Raji (cell line): ENCODE measurements around the gene ZBTB42.
A peak's percentile ranks its signal among the peaks of the same experiment; 100 is the strongest.

Experiments
- POLR2A ChIP-seq: IDR thresholded peaks from 2 replicates; pipeline ENCODE4 v1.6.1; 2011; ENCODE audit warnings: low read depth, low read length, control low read depth; ENCODE audit not compliant: insufficient read depth

Gene ZBTB42

GRCh38 chr14:104822821-104823615 lies 22.1 kb downstream of the ZBTB42 start:
- TF ChIP-seq POLR2A: no peak

DNA sequence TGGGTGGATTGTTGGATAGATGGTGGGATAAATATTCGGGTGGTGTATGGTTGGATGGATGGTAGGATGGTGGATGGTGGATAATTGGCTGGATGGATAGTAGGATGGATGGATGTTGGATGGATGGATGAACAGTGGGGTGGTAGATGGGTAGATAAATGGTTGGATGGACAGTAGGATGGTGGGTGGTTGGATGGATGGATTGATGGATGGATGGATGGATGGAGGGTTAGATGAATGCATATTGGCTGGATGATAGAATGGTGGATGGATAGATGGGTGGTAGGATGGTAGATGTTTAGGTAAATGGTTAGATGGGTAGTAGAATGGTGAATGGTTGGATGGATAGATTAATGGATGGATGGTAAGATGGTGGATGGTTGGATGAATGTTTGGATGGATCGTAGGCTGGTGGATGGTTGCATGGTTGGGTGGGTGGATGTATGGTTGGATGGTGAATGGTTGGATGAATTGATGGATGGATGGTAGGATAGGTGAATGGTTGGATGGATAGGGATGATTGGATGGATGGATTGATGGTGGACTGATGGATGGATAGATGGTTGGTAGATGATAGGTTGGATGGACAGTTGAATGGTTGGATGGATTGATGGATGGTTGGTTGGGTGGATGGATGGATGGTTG lies 23.6 kb downstream of the ZBTB42 start:
- TF ChIP-seq POLR2A: no peak

DNA sequence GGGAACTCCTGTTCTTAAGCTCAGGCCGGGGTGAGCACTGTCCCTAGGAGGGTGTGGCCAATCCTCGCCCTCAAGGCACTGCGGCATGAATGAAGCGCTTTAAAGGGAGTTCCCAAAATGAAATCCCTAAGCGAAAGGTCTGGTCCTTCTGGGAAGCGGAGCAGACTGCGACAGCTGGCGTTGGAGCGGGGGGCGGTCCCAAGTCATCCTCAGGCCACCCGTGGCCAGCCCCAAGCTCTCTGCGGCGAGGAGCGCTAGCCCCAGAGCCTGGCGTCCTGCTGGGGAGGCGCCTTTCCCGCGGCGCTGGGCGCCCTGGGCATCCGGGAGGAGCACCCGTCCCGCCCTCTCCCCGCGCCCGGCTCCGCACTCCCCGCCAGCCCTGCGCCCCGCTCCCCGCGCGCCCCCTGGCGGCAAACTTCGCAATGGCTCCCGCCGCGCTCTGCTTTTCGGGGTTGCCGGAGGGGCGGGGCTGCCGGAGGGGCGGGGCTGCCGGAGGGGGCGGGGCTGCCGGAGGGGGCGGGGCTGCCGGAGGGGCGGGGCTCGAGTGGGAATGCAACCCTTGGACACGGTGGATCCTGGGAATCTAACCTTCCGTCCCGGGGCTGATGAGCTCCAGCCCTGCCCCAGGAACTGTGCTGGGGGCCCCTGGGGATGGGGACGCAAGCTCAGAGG lies 25.4 kb downstream of the ZBTB42 start:
- 0 out of 2 replicates have a peak, but pooled peaks have one; percentile 8 for TF ChIP-seq POLR2A

DNA sequence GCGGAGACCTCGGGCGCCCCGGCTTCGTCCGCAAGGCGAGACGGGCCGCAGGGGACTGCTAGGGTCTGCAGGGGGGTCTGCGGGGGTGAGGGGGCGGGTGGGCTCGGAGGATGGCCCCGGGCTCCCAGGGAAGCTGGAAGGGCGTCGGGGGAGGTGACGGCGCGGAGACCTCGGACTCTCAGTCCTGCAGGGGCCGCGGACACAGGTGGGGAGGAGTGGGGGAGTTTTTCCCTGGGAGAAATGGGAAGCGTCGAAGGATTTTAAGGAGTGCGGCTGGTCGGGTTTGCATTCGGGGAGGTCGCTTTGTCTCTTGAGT lies 25.9 kb downstream of the ZBTB42 start:
- TF ChIP-seq POLR2A: no peak

DNA sequence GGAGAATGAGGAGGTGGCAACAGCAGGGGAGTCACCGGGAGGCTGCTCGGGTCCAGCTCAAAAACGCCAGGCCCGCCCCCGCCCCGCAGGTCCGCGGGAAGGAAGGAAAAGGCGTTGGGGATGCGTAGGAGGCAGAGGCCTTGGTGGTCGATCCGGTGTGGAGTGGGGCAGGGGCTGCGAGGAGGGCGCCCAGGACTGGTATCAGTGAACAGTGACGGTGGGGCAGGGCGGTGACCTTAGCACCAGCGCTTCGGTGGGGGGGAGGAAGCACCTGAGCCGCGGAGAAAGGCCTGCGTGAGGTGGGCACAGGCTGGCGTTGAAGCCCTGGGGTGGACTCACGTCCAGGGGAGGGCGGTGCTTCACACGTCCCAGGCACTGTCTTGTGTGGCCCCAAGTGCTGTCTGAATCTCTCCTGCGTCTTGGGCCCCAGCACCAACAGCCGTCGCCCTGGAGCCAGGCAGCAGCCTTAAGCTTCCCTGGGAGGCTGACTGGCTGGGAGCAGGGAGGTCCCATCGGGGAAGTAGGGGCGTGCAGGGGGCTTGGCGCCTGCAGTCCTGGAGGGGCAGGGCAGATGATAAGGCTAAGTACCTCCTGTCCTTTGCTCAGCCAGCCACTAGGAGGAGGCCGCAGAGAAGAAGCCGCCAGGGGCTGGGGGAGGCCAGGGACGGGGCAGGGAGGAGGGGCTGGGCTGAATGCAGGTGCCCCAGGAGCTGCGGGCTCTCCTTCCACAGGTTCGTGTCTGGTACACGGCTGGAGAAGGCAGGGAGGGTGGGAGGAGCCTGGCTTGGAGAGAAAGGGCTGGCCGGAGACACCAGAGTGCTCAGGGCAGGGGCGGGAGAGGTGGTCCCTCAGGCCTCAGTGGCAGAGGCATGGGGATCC lies 26.5 kb downstream of the ZBTB42 start:
- TF ChIP-seq POLR2A: no peak

DNA sequence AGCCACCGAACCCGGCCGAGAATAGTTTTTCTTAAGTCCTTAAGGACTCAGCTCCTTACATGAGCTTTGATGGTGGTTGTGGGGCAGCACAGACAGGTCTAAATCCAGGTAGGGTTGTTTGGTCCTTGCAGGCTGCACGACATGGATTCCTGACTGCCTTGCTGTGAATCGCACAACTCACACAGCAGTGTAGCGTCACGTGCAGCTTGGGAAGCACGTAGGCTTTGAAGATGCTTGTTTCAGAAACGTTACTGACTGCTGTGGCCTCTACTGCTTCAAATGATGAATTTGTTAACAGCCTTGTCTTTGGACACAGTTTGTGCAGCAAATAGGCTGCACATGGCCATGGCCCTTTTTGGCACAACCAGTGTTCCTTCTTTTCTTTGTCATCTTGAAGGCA lies 29.9 kb downstream of the ZBTB42 start:
- no peak for TF ChIP-seq POLR2A

- no peak for TF ChIP-seq POLR2A
These were observed 40.8 kb downstream of the ZBTB42 start for GRCh38 chr14:104841730-104842129.

GRCh38 chr14:104843006-104843405 lies 42.1 kb downstream of the ZBTB42 start:
- TF ChIP-seq POLR2A: no peak

DNA sequence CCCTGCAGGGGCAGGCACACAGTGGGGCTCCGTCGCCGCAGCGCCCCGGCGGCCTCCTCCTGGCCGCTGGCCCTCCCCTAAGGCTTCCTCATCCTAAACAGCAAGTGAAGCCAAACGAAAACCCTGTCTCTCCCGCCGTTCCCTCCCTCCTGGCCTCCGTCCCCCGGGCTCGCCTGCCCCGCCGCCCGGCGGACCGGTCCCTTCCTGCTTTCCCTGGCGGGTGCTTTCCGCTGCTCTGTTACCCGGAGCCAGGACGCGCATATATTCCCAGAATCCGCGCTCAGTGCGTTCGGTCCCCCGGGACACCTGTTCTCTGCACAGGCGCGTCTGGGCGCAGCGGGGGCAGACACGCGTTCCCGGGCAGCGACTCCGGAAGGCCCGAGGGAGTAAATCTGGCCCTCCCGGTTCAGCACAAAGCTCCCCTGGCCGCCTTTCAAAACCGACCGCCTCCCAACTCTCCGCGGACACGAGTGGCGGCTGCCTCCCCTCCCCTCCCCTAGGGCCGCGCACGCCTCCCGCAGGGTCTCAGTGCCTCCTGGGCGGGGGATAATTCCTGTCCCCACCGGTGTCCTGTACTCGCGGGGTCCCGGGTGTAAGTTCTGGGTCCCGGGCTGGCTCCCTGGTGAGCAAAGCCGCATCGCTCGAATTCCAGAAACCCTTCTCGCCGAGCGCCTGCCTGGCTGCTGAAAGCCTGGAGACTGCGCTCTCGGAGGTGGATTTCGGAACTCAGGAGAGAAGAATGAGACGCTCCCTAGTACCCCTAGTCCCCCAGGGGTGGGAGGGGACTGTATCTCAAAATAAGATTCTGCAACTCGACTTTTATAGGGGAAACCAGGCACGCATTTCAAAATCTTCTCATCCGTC lies 42.8 kb downstream of the ZBTB42 start:
- TF ChIP-seq POLR2A: no peak

- no peak for TF ChIP-seq POLR2A
These were observed 43.6 kb downstream of the ZBTB42 start for GRCh38 chr14:104844306-104845032.

GRCh38 chr14:104845033-104845666 lies 44.2 kb downstream of the ZBTB42 start:
- TF ChIP-seq POLR2A: no peak

DNA sequence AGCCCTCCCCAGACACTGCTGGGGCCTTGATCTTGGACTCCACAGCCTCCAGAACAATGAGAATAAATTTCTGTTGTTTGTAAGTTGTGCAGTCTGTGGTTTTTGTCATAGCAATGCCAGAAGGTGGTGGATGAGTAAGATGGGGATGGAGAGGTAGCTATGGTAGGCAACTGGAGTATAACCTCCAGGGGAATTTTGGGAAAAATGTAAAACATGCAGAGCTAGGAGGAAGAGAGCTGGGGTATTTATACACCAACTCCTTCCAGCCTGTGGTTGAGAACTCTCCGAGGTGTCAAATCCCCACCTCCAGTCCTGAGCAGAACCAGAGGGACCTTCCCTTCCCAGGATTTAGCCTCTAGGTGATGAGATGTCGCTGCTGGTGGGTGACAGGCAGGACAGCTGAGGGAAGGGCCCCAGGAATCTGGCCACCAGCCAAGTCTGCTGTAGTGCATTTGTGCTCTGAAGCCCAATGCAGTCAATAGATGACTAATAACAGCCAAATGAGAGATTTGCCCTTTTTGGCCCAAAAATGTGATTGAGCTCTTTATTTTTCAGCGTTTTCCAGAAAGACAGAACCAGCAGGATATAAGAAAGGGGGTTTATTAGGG lies 45.0 kb downstream of the ZBTB42 start:
- no peak for TF ChIP-seq POLR2A

GRCh38 chr14:104852280-104852663 lies 51.4 kb downstream of the ZBTB42 start:
- TF ChIP-seq POLR2A: no peak
